ENCODE results near the gene CNTNAP2.
"Not testable (repeated sequence)": the region's sequence is repeated elsewhere in the genome, so short reads cannot be mapped to it uniquely, and the experiment has no call there.

The CNTNAP2 gene

DNA sequence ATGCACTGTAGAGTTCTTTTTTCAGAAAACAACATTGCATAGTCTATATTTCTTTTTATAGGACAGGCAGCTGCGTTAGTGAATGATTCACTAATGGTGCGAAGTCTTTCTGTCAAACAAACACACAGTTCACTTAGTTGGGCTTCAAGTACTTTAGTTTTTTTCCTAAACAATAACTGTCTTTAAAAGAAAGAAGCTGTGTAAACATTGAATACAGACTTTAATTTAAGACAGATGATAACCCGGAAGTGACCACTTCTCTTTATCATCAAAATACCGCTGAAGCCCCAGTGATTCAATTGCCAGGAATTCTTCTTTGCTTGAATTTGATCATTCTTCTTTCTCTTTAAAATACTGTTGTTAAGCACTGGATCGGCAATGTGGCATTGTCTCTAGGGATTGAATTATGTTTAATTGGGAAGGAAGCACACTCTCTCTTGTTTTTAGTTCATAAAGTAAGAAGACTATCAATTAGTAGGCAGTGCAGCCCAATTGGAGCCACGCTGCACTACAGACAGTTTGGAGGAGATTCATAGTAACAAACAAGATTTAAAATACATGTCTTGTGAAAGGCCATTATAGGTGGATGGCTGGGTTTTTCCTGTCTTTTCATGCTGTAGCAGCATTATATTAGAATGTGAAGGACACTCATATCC, 30.4 kb downstream of the CNTNAP2 start:
- DNase-seq (ENCODE audit: low spot score): no peak
- TF ChIP-seq, protein P1, sequence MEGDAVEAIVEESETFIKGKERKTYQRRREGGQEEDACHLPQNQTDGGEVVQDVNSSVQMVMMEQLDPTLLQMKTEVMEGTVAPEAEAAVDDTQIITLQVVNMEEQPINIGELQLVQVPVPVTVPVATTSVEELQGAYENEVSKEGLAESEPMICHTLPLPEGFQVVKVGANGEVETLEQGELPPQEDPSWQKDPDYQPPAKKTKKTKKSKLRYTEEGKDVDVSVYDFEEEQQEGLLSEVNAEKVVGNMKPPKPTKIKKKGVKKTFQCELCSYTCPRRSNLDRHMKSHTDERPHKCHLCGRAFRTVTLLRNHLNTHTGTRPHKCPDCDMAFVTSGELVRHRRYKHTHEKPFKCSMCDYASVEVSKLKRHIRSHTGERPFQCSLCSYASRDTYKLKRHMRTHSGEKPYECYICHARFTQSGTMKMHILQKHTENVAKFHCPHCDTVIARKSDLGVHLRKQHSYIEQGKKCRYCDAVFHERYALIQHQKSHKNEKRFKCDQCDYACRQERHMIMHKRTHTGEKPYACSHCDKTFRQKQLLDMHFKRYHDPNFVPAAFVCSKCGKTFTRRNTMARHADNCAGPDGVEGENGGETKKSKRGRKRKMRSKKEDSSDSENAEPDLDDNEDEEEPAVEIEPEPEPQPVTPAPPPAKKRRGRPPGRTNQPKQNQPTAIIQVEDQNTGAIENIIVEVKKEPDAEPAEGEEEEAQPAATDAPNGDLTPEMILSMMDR (IDR thresholded peaks at IDR 0.05; ENCODE audit: extremely low read depth, missing control alignments): no peak

DNA sequence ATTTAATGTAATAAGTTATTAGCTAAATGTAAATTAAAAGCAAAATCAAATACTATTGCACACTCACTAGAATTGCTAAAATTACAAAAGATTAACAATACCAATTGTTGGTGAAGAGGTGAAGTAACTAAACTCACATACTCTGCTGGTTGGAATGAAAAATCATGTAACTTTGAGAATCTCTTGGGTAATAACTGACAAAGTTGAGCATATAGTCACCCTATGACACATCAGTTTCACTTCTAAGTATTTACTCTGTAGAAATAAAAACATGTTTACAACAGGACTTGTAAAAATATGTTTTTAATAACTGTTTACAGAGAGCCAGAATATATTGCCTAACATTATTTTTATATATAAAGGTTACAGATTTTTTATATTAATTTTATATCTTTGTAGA, 33.6 kb downstream of the CNTNAP2 start:
- DNase-seq (ENCODE audit: low spot score): no peak
- TF ChIP-seq, protein P1 (IDR thresholded peaks at IDR 0.05; ENCODE audit: extremely low read depth, missing control alignments): no peak

DNA sequence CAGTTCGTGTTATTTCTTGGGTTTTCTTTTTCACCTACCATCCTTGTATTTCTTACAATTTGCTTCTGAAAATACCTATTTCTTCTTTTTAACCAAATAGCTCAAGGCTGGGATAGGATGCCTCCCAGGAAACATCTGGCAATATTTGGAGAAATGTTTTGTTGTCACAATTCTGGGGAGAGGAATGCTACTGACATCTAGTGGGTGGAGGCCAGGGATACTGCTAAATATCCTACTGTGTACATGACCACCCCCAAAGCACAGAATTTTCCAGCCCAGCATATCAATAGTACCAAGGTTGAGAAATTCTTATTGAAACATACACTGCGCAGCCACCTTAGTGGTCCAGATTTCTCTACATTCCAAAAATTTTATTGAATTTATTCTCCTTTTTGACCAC, 55.5 kb downstream of the CNTNAP2 start:
- no peak for DNase-seq (ENCODE audit: low spot score)
- TF ChIP-seq, protein P1 (IDR thresholded peaks at IDR 0.05; ENCODE audit: extremely low read depth, missing control alignments): no peak

DNA sequence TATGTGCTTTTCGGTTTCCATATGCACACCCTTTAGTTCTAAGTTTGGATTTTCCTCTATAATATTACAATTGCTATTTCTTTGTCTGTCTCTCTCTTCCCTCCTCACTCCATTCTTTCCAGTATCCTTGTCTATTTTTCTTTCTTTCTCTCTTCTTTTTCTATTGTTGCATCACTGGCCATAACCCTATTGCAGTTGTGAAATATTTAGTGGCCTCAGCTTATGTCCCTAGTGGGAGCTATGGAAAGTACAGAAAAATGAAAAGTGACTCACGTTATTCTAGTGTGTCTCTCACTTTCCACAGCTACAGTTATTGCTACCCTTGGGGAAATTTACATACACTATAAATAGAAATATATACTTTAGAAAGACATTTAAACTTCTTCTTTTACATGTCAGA, 59.1 kb downstream of the CNTNAP2 start:
- TF ChIP-seq, protein P1 (IDR thresholded peaks at IDR 0.05; ENCODE audit: extremely low read depth, missing control alignments): no peak
- no peak for DNase-seq (ENCODE audit: low spot score)

DNA sequence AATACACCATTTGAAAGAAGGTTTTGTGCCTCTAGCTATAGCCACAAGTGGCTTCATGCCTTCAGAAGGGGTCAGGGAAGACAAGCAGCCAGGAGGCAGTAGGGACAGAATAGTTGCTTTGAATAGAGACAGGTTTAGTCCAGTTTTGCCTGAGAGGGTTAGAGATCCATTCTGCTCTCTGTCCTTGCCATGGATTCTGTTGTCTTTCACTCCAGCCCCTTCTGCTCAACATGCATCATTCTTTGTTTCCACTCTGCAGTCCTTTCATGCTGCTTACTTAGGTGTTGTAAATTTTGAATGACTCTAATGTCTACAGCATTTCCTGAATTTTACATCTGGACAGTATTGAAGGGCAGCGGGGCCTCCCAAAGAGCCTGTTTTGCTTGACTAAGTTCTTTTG, 60.3 kb downstream of the CNTNAP2 start:
- DNase-seq (ENCODE audit: low spot score): no peak
- TF ChIP-seq, protein P1 (IDR thresholded peaks at IDR 0.05; ENCODE audit: extremely low read depth, missing control alignments): no peak

DNA sequence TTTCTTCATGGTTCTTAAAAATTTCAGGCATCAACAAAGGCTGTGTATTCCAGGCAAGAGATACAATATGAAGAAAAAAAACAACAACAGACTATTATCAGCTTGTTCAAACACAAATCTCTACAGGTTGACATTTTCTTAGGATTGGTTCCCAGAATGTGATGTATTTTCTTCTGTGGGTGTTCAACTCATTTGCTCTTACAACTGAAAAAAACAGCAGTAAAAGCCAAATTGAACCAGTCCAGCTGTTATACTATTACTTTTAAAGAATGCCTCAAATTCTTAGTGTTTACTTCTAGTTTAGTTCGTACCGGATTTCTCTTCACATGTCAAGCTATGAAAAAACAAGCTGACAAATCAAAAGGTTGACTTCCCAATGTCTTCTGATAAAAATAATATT, 60.7 kb downstream of the CNTNAP2 start:
- no peak for DNase-seq (ENCODE audit: low spot score)
- TF ChIP-seq, protein P1 (IDR thresholded peaks at IDR 0.05; ENCODE audit: extremely low read depth, missing control alignments): no peak

DNA sequence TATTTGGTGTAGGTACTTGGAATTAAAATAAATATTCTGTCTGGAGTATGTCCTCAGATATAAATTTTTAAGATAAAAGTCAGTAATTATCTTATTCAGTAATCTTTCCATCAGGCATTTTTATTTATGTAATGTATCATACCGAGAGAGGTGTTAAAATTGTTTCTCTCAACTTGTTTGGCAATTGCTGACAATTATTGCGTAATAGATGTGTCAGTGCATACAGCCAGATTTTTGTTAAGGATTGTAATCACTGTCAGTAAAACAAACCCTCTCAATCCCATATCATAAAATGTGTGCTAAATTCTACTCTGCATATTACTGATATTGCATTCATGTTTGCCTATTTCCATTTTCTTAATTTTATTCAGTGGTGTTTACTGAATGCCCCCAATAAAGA, 69.2 kb downstream of the CNTNAP2 start:
- TF ChIP-seq, protein P1 (IDR thresholded peaks at IDR 0.05; ENCODE audit: extremely low read depth, missing control alignments): no peak
- DNase-seq (ENCODE audit: low spot score): no peak

DNA sequence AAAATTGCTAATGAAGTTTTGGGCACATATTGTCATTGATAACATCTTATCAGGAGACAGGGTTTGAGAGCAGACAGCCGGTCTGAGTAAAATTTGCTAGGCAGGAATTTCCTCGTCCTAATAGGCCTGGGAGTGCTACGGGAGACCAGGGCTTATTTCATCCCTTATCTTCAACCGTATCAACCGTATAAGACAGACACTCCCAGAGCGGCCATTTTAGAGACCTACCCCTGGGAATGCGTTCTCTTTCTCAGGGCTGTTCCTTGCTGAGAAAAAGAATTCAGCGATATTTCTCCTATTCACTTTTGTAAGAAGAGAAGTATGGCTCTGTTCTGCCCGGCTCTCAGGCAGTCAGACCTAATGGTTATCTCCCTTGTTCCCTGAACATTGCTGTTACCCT, 74.8 kb downstream of the CNTNAP2 start:
- DNase-seq (ENCODE audit: low spot score): not testable (repeated sequence)
